ENCODE measurements around the gene GPR83.
"Not testable (repeated sequence)": the region's sequence is repeated elsewhere in the genome, so short reads cannot be mapped to it uniquely, and the experiment has no call there.

GPR83 gene

DNA sequence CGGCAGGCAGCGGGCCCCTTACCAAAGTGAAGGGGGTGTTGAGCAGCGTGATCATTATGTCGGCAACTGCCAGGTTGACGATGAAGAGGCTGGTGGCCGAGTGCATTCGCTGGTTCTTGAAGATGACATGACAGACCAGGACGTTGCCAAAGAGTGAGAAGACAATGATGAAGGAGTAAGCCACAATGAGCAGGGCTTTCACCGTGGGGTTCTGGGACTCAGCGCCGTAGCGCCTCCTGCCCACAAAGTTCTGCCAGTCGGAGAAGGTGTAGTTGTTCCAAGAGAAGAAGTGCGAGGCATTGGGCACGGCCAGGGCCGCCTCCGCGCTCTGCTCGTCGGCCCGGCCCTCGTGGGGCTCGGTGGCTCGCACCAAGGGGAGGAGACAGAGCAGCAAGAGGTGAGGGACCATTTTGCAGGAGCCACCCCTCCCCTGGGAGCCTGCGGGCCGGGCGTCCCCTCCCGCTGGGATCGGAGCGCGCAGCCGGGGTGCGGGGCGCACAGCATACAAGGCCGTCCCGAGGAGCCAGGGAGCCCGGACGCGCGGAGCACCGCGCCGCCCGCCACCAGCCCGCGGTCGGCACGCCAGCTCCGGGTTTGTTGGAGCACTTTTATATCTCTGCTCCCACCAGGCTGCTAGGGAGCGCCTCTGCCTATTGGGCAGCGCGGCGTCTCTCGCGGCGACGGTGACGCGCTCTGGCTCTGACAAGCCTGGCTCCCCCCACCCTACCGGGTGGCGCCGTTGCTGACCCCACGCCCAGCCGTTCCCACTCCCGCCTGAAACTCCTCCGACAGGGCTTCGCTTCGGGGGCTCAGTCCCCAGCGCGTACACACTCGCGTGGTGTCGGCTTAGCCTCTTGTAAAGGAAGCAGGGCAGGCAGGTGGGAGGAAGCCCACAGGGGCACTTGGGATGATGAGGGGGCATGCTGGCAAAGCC lies at the start of gene GPR83:
GPR83 (minus strand) TSS at position 581 of the 934 bp plus-strand sequence; CDS start at position 409, 172 bp downstream.
- DNase-seq (ENCODE audit: low spot score): peak; percentile 74

DNA sequence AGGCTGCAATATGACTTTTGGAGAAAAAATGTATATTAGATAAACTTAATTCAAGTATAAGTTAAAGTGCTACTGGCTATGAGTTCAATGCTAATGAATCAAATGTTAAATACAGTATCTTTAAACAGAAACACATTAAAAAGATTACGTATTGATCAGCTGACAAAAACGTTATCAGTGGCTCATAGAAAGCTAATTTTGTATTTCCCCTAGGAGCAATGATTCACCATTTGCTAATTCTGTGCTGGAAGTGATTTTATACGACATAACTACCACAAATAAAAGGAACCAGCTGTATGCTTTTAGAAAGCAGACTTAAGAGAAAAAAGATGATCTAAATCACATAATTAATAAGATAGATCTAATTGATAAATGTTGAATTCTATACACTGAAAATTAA lies 48.8 kb upstream of the GPR83 start:
- no peak for DNase-seq (ENCODE audit: low spot score)

DNA sequence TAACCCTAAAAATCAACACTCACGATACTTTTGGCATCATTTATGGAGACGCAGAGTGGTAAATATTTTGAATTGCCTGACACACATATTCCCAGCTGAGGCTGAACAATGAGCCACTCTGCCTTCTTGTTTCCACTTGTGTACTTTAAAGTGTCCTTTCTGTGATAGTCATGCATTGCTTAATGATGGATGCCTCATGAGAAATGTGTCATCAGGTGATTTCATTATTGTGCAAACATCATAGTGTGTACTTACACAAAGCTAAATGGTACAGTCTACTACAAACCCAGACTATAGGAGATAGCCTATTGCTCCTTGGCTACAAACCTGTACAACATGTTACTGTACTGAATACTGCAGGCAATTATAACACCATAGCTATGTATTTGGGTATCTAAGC lies 48.2 kb upstream of the GPR83 start:
- no peak for DNase-seq (ENCODE audit: low spot score)

DNA sequence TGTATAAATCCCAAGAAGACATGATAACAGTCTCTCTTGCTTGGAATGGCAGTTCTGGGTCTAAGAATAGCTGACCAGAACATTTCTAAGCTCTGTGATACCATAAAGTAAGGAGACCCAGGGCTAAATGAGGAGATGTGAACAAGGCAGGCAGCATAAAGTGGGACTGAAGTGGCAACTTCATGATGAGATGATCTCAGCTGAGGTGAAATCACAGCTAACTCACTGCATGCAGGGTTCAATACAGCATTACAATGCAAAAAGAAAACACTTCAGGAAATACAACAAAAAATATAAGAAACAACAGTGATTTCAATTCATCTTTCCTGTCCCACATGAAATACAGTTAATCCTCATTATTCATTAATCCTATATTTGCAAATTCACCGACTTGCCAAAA lies 47.8 kb upstream of the GPR83 start:
- DNase-seq (ENCODE audit: low spot score): no peak

DNA sequence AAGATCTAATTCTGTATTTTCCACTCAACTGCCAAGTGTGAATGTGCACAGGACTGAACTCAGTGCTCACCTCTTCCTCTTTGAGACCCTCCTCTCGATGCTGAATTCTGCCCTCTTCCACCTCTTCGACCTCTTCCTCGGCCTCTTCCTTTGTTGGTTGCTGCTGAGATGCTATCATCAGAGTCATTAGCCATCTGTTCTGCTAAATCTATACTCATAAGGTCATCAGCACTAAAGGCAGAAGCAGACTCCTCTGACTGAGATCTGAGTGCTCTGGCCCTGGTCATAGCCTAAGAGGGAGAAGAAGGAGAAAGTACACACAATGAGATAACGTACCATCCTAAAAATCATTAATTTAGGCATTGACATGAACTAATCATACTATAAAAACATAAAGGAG lies 45.9 kb upstream of the GPR83 start:
- DNase-seq (ENCODE audit: low spot score): no peak

DNA sequence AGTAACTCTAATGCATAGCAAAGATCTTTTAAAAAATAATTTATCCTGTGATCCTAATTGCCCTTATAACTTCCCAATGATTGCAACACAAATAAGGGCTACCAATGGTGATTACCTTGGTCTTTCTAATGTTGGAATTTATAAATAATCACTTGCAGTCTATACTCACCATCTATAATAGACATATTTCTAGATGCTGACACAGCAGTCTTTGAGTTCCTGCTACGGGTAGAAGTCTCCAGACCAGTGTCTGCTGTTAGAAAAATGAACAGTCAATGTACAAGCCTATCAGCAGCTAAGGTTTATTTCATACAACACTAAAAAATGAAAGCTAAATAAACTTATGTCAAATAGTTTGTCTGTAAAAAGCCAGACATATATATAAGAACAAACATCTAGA lies 44.4 kb upstream of the GPR83 start:
- no peak for DNase-seq (ENCODE audit: low spot score)

DNA sequence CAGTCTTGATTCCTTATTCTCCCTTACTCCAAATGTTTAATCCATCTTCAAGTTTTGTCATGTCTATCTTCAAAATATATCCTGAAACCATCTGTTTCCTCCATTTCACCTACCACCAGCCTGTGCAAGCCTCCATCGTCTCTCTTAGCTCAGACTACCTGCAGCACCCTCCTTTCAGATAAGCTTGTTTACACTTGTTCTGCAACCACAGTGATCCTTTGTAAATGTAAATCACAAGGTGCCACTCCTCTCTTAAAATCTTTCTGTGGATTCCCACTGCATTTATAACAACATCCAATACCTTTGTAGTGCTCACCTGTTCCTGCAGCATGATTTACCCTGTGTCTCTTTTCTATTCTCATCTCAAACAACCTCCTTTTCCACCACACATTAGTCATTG lies 31.8 kb upstream of the GPR83 start:
- DNase-seq (ENCODE audit: low spot score): no peak

DNA sequence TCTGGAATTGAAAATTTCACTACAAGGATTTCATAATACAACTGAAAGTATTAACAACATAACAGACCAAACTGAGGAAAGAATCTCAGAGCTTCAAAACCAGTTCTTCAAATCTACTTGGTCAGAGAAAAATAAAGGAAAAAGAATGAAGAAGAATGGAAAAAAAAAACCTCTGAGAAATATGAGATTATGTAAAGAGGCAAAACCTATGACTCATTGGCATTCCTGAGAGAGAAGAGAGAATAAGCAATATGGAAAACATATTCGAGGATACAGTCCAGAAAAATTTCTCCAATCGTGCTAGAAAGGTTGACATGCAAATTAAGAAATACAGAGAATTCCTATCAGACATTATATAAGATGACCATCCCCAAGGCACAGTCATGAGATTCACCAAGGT lies 23.4 kb upstream of the GPR83 start:
- DNase-seq (ENCODE audit: low spot score): no peak

DNA sequence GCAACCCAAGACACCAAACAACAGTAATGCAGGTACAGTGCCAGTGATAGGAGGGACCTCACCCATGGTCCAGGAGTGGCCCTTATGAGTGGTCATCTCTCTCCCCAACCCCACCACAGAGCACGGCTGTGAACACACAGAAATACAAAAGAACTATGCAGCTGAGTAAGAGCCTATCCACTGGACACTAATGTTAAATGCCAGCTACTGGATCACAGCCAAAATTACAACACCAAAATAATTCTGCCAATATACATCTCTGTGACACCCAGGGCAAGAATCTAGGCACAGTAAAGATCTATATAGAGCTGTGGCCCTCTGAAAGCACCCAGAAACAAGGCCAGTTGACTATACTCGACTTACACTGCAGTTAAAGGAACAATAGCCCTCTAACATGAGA lies 22.8 kb upstream of the GPR83 start:
- no peak for DNase-seq (ENCODE audit: low spot score)

DNA sequence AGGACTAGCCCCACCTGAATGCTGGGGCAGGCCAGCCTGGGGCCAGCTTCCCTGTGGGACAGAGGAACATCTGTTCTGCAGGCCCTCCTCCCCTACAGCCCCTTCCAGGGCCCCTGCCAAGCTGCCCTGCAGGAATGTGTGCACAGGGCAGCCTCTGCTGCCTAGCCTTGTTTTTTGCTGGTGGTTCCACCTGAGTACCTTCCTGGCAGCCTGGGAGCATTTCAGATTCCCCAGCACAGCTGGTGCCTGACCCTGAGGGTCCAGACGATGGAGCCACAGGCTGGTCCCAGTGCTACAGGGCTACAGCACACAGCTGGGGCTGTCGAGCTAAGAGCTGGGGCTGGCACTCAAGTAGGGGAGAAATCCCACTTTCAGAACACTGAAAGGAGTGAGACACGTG lies 22.3 kb upstream of the GPR83 start:
- DNase-seq (ENCODE audit: low spot score): no peak

DNA sequence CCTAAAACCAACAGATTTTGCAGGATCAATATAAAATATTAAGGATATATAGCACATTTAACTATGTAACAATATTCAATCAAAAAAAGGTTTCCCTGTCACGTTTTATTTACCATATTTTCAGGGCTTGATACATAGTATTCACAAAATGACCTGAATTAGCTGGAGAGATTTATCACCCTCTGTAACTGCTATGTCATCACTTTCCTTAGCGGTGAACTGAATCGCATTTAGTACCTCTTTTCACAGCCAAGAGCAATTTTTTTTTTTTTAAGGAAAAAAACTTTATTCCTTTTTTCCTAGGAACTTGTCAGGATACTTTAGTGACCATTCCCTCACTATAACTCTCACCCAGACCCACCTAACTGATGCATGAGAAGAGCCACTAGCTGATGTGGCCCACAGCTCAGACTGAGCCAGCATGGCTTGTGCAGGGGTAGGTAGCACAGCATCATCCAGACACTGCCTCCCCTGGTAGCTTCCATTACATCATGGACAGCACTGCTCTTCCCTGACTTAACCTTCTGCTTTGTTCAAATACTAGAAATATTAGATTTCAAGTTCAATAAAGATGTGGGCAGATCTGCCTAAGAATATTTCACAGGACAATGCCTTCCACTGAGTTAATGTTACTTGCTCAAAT lies 17.0 kb upstream of the GPR83 start:
- DNase-seq (ENCODE audit: low spot score): no peak

DNA sequence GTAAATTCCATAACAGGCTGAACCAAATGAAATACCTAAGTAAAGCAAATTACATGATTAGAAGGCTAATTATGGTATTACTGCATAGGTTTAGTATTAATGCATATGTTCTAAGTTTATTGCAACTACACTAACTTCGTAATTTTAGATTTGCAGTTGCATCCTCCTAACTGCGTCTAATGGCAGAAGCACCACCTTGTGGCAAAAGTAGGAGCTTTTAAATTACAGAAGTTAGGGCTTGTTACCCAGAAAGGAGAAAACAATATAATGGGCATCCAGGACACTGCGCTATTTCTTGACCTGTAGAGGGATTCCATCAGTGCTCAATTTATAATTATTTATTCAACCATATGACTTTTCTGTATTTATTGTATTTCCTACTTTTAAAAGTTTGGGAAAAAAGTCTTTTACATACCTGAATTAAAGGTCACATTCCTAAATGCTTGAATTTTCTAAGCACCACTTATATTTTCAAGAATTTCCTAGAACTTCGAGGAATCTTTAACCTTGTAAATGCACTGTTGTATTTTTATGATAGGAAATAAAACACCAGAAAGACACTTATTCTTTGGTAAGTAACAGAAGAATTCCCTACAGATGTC lies 16.3 kb upstream of the GPR83 start:
- DNase-seq (ENCODE audit: low spot score): no peak

DNA sequence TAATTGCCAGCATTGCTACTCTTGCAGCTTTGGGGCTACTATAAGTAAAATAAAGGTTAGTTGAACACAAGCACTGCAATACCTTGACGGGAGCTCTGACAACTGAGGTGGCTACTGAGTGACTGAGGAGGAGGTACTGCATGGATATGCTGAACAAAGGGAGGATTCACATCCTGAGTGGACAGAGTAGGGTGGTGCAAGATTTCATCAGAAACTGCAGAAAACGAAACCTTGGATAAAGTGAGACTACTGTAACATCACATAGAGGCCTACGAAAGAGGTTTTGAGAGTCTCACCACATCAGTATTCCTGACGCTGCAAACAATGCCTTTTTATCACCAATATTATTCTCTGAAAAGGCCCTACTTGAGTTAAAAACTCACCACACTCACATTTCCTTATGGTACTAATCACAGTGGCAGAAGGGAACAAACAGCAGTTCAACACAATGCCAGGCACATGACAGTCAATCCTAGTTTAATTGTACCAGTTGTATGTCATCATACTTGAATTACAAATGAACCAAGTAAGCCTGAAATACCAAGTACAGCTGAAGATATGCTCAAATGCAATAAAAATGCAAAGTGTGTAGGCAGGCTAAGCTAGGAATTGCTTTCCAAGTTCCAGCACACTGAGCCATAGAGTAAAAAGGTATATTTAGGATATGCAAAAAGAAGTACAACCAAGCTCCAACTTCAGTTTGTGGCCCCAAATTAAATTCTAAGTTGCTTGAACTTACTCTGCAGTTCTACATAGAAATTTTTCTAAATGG lies 4.0 kb upstream of the GPR83 start:
- no peak for DNase-seq (ENCODE audit: low spot score)

DNA sequence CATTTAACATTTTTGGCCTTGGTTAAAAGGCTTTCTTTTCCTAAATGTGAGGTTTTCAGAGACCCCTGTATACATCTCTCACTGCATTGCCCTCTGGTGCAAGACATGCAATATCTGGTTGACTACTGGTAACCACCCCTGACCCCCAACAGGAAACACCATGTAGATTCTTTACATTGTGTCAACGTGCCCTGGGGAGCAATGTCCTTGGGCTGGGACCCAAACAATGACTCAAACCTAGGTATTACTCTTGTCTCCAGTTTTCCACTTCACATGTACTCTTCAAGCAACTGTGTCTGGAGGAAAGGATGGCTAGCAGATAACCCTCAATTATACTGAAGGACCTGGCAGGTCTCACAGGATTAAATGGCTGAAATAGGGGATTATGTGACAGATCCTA lies 1.1 kb upstream of the GPR83 start:
- no peak for DNase-seq (ENCODE audit: low spot score)

DNA sequence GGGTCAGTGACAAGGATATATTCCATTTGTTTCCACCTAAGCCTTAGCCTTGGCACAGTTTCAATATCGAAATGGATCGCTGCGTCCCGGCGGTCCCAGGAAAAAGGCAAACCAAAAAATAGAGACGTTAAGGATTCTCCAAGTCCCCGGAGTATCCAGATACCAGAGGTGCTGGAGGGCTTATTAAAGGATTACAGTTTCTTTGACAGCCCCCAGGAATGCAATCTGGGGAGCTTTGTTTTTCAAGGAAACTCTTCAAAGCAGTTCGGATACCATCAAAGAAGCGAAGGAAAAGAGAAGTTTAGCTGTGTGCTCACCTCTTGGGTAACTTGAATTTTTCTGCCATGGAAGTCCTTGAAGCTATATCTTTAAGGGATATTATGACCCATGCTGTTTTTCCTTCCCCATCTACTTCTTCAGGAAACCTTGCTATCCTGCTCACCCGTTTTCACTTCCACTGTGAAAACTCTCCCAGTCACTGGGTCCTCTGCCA lies 600 bp upstream of the GPR83 start:
- DNase-seq (ENCODE audit: low spot score): no peak

DNA sequence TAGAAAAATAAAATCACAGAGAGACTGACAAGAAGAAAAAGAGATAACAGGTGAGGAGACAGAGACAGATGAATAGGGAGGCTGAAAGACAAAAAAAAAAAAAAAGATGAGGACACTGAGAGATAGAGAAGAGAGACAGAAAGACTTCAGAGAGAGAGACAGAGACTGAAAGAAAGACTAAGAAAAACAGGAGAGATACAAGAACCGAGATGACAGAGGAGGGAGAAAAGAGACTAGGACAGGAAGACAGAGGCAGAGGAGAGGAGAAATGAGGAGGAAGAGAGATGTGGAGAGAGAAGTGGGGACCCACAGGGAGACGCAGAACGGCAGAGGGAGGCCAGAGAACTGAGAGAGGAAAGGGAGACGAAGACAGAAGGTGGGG lies 771 bp downstream of the GPR83 start:
- no peak for DNase-seq (ENCODE audit: low spot score)

DNA sequence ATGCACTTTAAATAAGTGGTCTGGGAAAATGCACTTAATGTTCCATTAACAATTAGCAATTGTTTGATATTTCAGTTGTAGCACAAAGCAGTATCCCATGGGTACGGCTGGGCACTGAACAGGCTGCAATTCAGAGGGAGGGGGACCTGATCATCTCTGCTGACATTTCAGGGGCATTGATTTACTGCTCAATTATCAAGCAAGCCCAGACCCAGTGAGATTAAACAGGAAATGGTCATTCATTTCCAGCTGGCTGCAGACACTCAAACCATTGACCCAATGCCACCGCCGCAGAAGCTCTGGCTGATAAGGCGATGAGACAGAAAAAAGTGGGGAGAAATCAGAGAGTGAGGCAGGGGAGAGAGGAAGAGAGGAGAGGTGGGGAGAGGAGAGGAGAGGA lies 1.2 kb downstream of the GPR83 start:
- DNase-seq (ENCODE audit: low spot score): no peak

DNA sequence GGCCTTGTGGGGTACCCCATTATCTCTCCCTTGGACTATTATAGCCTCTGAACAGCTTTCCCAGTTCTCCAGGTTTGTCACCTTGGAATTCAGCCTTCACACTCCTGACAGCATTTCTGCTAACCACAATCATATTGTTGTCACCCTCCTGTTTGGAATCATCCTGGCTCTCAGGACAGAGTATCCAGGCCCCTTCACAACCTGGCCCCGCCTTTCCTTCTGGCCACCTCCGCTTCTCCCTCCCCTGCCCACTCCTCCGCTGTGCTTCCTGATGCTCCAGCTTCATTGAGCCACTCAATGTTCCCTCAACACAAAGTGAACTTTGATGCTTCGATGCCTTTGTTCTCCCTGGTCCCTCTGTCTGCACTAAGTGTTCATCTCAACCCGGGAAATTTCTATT lies 3.1 kb downstream of the GPR83 start:
- DNase-seq (ENCODE audit: low spot score): no peak

DNA sequence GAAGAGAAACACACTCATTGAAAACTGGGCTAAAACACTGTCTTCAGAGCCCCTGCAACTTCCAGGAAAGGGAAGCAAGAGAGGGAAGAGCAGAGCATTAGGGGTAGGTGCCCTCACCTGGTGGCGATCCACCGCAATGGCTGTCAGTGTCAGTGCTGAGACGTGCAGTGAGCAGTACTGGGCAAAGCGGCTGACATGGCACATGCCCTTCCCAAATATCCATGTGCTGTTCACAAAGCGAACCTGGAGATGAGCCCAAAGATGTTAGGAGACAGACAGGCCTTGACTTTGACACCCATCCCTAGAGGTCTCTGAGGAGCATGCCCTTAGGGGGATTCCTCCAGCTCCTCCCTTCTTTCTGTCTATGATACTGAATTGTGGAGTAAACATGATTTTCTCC lies 4.9 kb downstream of the GPR83 start:
- no peak for DNase-seq (ENCODE audit: low spot score)

DNA sequence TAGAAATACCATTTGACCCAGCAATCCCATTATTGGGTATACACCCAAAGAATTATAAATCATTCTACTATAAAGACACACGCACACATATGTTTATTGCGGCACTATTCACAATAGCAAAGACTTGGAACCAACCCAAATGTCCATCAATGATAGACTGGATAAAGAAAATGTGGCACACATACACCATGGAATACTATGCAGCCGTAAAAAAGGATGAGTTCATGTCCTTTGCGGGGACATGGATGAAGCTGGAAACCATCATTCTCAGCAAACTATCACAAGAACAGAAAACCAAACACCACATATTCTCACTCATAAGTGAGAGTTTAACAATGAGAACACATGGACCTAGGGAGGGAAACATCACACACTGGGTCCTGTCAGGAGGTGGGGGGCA lies 9.3 kb downstream of the GPR83 start:
- not testable (repeated sequence) for DNase-seq (ENCODE audit: low spot score)

DNA sequence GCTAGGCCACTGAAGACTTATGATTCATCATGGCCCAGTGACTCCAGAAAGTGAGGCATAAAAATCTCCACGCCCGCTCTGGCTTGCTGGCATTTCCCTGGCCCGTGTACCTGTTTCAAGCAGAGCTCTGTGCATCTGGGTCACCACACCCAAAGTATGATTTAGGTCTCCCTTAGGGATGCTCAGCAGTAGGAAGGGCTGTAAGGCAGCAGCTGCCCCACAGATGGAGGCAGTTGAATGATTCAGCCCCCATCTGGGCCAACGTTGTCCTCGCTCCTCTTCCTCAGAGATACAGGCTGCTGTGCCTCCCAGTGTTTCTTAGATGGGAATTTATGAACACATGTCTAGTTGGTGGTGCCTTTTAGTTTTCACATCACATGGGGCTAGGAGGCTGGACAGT lies 21.6 kb downstream of the GPR83 start:
- DNase-seq (ENCODE audit: low spot score): no peak

DNA sequence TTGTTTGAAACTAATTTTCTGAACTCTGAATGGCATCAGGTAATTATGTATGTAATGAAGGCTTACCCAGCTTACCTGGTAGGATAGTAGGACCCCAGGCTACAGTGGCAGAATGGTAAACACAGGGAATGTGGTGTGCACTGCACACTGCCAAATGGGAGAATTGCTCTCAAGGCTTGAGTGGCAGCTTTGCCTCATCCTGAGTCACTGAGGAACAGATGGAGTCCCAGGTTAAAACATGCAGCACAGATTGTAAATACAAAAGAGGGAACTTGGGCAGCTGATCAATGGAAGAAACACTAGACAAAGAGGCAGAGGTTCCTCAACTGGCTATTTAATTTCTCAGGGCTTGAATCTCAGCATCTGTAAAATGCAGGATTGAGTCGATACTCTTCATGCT lies 24.4 kb downstream of the GPR83 start:
- no peak for DNase-seq (ENCODE audit: low spot score)

All from ecto neural progenitor cell (in vitro differentiated cells).